C1 segment of cervical spinal cord (tissue), 14 donors: ENCODE measurements around the gene OAT.
"Not testable (repeated sequence)": the region's sequence is repeated elsewhere in the genome, so short reads cannot be mapped to it uniquely, and the experiment has no call there.

ENCODE experiments used
- DNase-seq, 14 donors: peaks; one replicate each; lab custom pipeline; 2025; lab: John Stamatoyannopoulos, UW

The OAT gene

GRCh38 chr10:124447751-124448466, 29.2 kb upstream of the OAT start:
- DNase-seq: no peak

DNA sequence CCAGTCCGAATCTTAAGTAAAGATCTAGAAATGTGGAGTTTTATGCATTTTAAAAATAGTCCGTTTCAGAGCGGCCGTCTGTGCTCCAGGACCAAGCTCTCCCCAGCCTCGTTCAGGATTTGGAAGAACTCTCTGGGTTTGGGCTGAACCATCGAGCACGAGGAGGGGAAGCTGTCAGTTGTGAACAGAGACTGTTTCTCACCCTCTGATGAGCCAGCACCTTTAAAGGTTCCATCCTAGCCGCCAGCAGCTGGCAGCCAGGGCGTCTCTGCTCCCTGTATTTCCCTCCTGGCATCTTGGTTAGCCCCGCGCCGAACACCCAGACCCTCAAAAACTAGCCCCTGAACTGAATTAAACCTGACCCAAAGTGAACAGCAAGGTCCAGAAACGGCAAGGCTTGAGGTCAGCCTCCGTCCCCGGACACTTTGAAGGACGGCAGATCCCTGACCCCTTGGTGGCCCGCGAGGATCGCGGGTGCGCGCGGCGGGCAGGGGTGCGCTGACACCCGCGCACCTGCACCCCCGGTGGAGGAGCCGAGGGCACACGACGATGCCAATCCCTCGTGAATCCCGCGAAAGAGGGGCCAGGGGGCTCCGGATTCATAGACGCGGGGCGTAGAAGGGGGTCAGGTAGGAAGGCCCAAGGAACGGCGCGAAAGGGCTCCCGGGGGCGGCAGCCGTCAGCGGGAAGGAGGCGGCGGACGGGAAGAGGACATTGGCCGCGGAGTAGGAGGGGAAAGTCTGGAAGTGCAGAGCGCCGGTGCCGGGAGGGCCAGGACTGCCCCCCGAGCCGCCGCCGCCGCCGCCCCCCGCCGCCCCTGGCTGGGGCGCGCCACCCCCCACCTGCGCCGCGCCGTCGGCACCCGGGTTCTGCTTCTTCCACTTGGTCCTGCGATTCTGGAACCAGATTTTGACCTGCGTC, 28.4 kb upstream of the OAT start:
- no peak for DNase-seq

- not testable (repeated sequence) for DNase-seq
Measured at GRCh38 chr10:124441694-124442093, 23.0 kb upstream of the OAT start.

- DNase-seq: no peak
Measured at GRCh38 chr10:124436191-124436638, 17.5 kb upstream of the OAT start.

GRCh38 chr10:124435683-124436082, 17.0 kb upstream of the OAT start:
- DNase-seq: not testable (repeated sequence)

- DNase-seq: no peak
Measured at GRCh38 chr10:124433461-124433860, 14.7 kb upstream of the OAT start.

GRCh38 chr10:124430077-124430476, 11.4 kb upstream of the OAT start:
- DNase-seq: no peak

DNA sequence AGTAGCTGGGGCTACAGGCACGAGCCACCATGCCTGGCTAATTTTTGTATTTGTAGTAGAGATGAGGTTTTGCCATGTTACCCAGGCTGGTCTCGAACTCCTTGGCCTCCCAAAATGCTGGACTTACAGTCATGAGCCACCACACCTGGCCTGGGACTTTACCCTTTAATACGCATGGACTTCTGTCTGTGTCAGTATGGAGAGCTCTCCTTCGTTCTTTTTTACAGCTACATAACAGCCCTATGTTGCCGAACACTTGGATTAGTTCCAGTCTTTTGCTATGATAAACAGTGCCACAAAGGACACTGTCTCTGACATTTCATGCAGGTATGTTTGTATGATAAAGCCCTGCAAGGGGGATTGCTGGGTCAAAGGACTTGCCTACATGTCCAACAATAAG, 10.9 kb upstream of the OAT start:
- DNase-seq: no peak

DNA sequence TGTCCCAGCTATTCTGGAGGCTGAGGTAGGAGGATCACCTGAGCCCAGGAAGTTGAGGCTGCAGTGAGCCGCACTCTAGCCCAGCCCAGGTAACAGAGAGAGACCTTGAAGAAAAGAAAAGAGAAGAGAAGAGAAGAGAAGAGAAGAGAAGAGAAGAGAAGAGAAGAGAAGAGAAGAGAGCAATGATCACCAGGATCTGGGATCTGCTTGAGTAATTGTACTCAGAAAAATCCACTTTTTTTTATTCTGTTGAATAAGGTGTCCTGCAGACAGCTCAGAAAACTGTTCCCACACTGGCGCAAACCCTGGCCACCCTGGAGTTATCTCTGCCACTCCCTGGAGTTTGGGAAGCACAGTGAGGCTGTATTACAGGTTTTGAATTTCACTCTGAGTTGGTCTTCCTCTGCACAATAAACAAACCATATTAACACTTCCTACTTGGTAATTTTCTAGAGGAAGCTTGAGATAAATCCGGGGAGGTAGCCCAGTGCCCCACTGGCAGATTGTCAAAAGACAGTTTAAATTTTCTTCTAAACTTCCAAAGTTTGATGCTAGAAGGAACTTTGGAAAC, 9.6 kb upstream of the OAT start:
- no peak for DNase-seq

DNA sequence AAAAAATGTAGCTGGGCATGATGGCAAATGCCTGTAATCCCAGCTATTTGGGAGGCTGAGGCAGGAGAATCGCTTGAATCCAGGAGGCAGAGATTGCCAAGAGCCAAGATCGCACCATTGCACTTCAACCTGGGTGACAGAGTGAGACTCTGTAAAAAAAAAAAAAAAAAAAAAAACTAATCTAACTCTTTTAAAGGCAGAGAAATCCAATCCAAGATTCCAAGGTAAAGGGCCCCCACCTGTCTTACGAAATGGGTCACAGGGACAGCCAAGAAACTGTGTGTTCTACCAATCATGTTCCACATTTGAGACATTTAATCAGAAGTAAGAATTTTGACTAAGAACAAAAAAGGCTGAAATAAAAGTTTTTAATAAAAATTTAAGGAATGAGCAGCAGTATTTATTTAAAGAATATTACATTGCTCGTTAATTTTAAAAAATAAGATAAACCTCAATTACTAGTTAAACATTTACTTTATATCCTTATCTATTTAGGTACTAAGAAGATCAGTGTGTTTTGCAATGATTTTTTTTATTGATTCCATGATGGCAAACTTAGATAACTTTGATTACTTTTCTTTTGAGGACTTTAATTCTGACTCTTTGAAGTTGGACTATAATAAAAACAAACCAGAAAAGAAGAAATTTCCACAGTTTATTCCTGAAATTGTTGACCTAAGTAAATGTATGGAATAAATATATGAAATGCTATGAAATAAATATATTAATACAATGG, 6.7 kb upstream of the OAT start:
- no peak for DNase-seq

- no peak for DNase-seq
Measured at GRCh38 chr10:124423813-124424212, 5.1 kb upstream of the OAT start.

DNA sequence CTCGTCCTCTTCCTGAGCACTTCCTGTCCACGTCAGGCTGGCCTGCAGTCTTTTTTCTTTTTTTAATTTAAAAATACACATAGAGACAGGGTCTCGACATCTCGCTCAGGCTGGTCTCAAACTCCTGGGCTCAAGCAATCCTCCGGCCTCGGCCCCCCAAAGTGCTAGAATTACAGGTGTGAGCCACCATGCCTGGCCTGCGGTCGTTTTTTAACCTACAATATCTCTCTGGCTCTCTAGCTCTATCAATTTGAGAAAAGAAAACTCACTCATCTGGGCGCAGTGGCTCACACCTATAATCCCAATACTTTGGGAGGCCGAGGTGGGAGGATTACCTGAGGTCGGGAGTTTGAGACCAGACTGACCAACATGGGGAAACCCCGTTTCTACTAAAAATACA, 4.0 kb upstream of the OAT start:
- no peak for DNase-seq

DNA sequence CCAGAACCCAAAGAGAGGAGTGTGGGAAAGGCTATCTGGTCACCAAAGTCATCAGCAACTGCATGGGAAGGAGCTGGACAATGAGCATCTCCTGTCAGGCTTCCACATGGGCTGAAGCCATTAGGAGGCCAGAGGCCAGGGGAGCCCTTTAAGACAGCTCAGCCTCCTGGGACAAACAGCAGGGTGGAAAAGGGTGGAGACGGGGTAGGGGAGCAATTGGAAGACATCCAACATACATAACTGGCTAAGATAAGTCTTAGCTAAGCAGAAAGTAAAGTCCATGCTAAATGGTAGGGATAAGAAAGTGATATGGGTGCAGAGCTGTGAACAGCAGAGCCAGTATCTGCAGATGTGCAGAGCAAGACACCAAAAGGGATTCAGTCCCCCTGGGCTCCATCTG, 1.5 kb upstream of the OAT start:
- no peak for DNase-seq

- no peak for DNase-seq
Measured at GRCh38 chr10:124419635-124420034, 912 bp upstream of the OAT start.

GRCh38 chr10:124417895-124418725, 613 bp downstream of the OAT start:
- DNase-seq: peak in 12 of 14 donors; percentile 13 to 81 (median 59)

- no peak for DNase-seq
Measured at GRCh38 chr10:124416733-124417132, 2.0 kb downstream of the OAT start.

- no peak for DNase-seq
Measured at GRCh38 chr10:124415210-124415609, 3.5 kb downstream of the OAT start.

DNA sequence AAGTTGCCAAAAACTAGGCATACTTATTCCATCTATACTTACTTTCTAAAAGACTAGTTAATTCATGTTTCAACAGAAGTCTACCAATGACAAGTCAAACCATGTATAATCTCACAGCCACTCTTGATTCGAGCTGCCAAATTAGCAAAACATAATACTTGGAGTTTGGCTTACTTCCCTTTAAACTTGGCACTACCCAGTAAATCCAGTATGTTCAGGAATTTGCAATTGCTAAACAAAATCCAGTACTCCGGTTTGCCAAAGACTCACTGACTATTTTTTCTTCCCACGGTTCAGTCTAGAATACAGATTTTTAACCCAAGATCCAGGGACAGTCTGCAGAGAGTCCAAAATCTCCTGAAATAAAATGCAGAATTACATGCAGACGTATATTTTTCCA, 4.6 kb downstream of the OAT start:
- DNase-seq: no peak

DNA sequence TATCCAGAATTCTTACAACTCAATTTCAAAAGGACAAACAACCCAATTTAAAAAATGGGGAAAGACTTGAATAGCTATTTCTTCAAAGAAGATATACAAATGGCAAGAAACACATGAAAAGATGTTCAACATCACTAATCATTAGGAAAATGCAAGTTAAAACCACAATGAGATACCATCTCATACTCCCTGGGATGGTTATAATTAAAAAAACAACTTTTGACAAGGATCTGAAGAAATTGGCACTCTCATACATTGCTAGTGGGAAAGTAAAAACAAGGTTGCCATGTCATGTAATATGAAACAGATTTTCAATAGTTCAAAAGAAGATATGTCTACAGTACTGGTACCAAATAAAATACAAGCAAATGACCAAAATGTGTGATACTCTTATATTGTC, 9.0 kb downstream of the OAT start:
- no peak for DNase-seq

DNA sequence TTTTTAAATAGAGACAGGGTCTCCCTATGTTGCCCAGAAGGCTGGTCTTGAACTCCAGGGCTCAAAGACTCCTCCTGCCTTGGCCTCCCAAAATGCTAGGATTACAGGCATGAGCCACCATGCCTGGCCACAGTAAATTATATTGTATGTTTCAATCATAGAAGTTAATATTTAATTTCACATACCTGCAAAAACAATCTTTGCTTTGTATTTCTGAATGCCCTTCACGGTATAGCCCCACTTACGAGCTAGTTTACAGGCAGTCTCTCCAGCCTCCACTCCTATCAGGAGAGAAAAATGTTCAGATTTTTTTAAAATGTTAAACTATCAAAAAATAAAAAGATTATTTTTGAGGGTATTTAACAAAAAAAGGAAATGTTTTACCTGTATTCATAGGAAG, 10.4 kb downstream of the OAT start:
- no peak for DNase-seq

GRCh38 chr10:124407456-124407855, 11.3 kb downstream of the OAT start:
- DNase-seq: no peak
